Measurements from ENCODE around the gene TEX48. TPM values are rescaled to one million over a fixed set of nuclear protein-coding genes. Genes with fewer than 3 reads are reported as not detected.

Gene TEX48
- total RNA-seq, 2 donors from 2014 or later = not detected

GRCh38 chr9:114689813-114690212 lies 7.8 kb upstream of the TEX48 start:
- DNase-seq = no peak
- H3K4me3 ChIP-seq = no peak overlapping the region
- intact Hi-C loops (cut with DNase I) = no loop called here
- no peaks in the 10 kb centered on the region for H3K4me1 ChIP-seq
- H3K36me3 ChIP-seq = no peaks in the 10 kb centered on the region
- H3K9me3 ChIP-seq = no peaks in the 10 kb centered on the region
- H3K27ac ChIP-seq = no peak overlapping the region
- H3K27me3 ChIP-seq = no peaks in the 10 kb centered on the region
- no peak overlapping the region for H3K9ac ChIP-seq (ENCODE audit: low read depth in 2 of 2, low read length in 2 of 2)
- no peak for TF ChIP-seq CTCF (IDR thresholded peaks at IDR 0.05)

GRCh38 chr9:114688909-114689610 lies 7.1 kb upstream of the TEX48 start:
- DNase-seq = no peak
- H3K9me3 ChIP-seq = no peaks in the 10 kb centered on the region
- no peaks in the 10 kb centered on the region for H3K36me3 ChIP-seq
- H3K4me3 ChIP-seq = no peak overlapping the region
- no peak for TF ChIP-seq CTCF (IDR thresholded peaks at IDR 0.05)
- intact Hi-C loops (cut with DNase I) = no loop called here
- H3K27ac ChIP-seq = no peak overlapping the region
- H3K4me1 ChIP-seq = no peaks in the 10 kb centered on the region
- H3K27me3 ChIP-seq = no peaks in the 10 kb centered on the region
- no peak overlapping the region for H3K9ac ChIP-seq (ENCODE audit: low read depth in 2 of 2, low read length in 2 of 2)

GRCh38 chr9:114688379-114688778 lies 6.4 kb upstream of the TEX48 start:
- Histone ChIP-seq H3K36me3 (no peaks in the 10 kb centered on the region), H3K4me1 (no peaks in the 10 kb centered on the region), H3K9me3 (no peaks in the 10 kb centered on the region), H3K9ac (ENCODE audit: low read depth in 2 of 2, low read length in 2 of 2) (no peak overlapping the region), H3K27me3 (no peaks in the 10 kb centered on the region), H3K27ac (no peak overlapping the region), H3K4me3 (no peak overlapping the region)
- intact Hi-C loops (cut with DNase I) = no loop called here
- no peak for TF ChIP-seq CTCF (IDR thresholded peaks at IDR 0.05)
- DNase-seq = no peak

- no peak for TF ChIP-seq CTCF (IDR thresholded peaks at IDR 0.05)
- H3K9ac ChIP-seq (ENCODE audit: low read depth in 2 of 2, low read length in 2 of 2) = no peak overlapping the region
- no peak overlapping the region for H3K27ac ChIP-seq
Observed at GRCh38 chr9:114687034-114687433, 5.0 kb upstream of the TEX48 start.

GRCh38 chr9:114685951-114686350 lies 4.0 kb upstream of the TEX48 start:
- H3K36me3 ChIP-seq = no peaks in the 10 kb centered on the region
- no peak overlapping the region for H3K27ac ChIP-seq
- TF ChIP-seq CTCF (IDR thresholded peaks at IDR 0.05) = no peak
- no peak overlapping the region for H3K4me3 ChIP-seq
- no peak overlapping the region for H3K9ac ChIP-seq (ENCODE audit: low read depth in 2 of 2, low read length in 2 of 2)
- intact Hi-C loops (cut with DNase I) = no loop called here
- H3K4me1 ChIP-seq = no peaks in the 10 kb centered on the region
- DNase-seq = no peak
- no peaks in the 10 kb centered on the region for H3K9me3 ChIP-seq
- H3K27me3 ChIP-seq = no peaks in the 10 kb centered on the region

More at GRCh38 chr9:114687034-114687433, 5.0 kb upstream of the TEX48 start:
- no peaks in the 10 kb centered on the region for H3K27me3 ChIP-seq
- H3K4me1 ChIP-seq = no peaks in the 10 kb centered on the region
- DNase-seq = no peak
- intact Hi-C loops (cut with DNase I) = no loop called here
- H3K9me3 ChIP-seq = no peaks in the 10 kb centered on the region
- no peak overlapping the region for H3K4me3 ChIP-seq
- H3K36me3 ChIP-seq = no peaks in the 10 kb centered on the region

Measured in colonic mucosa (tissue), 4 donors.